GM19324 (cell line): ENCODE measurements around the gene TNIK.

Source experiments
- ATAC-seq: cut with Tn5 transposase; IDR thresholded peaks from one replicate; pipeline ENCODE4 v1.9.1; 2021; ENCODE audit warnings: mild to moderate bottlenecking, moderate library complexity; ENCODE audit not compliant: unreplicated experiment, low FRiP score

TNIK gene

DNA sequence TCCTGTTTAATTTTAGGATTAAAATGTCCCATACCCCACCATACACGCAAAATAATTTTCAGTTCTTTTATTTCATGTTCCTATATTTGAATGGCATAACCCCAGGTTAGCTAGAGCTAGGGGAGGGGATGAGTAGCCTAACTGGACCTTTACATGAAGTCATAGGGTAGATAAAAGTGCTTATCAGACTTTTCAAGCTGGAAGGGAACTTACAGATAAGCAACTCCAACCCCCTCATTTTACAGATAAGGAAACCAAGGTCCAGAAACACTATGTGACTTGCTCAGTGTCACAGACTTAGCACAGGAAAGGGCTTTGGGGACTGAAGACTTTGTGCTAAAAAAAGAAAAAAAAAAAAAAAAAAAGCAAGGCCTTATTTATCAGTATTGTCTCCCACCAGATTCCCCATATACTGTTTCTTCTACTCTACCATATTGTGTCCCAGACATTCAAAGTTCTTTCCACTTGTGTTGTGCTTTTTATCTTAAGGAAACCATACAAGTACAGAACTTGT is 10.6 kb upstream of the TNIK start:
- no peak for ATAC-seq

DNA sequence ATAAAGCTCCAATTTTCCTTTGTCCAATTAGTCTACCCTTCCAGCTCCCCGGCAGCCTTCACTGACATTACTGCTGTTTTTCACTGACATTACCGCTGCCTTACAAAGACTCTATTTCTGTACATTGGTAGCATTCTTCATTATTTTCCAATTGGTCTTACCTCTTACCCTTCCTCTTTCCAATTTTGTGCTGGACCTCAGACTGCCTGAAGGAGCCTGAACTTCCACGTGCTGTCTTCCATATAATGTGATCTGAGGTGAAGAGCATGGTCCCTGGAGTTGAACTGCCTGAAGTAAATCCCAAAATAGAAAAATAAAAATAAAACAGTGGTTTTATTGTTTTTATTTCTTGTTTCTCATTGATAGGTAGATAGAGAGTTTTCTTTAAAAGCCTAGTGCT is 9.2 kb upstream of the TNIK start:
- ATAC-seq, result no peak

DNA sequence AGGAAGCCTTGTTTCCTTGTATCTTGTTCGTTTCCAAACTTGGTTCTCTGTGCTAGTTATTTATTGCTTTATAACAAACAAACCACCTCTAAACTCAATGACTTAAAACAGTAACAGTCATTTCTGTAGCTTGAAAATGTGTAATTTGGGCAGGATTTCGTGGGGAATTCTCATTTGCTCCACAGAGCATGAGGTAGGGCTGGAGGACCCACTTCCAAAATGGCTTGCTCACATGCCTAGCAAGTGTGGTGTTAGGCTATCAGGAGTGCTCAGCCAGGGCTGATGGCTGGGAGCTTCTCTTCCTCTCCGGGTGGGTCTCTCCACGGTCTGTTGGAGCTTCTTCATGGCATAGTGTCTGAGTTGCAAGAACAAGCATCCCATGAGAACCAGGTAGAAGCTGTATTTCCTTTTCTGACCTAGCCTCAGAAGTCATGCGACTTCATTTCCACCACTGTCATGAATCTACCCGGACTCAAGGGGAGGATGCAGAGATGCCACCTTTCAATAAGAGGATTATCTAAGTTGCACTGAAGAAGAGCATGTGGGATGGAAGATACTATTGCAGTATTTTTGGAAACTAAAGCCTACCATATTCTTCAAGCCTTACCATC is 8.2 kb upstream of the TNIK start:
- ATAC-seq, result no peak

DNA sequence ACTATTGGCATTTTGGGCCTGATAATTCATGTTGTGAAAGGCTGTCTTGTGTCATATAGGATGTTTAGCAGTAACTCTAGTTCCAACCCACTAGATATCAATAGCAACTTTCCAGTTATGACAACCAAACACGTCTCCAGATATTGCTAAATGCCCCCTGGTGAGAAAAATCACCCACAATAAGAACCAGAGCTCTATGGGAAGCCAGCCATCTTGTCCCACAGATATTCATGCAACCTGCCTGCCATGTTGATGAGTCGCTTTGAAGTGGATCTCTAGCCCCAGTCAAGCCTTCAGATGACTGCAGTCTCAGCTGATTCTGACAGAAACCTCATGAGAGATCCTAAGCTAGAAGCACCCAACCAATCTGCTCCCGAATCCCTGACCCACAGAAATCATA is 5.6 kb upstream of the TNIK start:
- no peak for ATAC-seq

DNA sequence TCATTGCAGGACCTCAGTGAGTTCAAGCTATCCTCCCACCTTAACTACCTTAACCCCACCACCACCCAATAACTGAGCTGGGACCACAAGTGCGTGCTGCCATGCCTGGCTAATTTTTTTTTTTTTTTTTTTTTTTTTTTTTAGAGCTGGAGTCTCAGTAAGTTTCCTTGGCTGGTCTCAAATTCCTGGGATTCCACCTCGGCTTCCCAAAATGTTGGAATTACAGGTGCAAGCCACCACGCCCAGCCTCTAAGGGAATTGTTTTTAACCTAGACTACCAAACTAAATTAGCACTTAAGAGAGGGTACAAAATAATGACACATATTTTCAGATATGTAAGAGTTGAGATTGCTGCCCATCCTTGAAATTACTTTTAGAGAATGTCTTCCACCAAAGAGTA is 4.3 kb upstream of the TNIK start:
- no peak for ATAC-seq

DNA sequence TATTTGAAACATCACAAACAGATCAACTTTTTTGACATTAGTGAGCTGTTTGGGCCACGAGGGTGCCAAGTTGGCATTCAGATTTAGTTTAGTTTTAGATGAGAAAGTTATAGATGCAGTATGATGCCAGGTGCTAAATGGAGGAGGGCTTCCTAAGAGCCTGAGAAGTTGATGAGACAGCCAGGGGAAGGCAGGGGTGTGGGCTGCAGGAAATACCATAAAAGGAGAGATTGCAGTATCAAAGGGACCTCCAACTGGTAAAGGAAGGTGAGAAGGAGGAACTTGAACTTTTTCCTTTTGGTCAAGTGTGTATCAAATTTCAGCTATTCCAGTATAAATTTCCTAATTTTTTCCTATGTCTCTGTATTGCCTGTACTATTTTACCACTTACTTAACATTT is 2.0 kb upstream of the TNIK start:
- ATAC-seq, result no peak

DNA sequence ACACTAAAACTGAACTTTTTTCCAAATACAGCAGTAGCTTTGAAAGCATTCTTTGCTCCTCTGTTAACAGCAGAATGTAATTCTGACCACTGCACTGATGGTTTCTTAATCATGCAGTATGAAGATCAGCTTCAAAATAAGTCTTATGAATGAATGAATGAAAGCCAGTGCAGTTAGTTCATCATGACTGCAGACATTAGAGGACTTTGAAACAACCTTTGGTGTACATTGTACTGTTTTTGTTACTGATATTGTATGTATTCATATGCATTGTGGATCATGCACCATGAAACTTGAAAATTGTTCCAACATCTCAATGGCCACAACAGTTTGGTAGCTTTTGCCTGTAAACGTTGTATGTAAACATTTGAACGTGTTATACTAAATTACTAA is 1.3 kb upstream of the TNIK start:
- no peak for ATAC-seq

DNA sequence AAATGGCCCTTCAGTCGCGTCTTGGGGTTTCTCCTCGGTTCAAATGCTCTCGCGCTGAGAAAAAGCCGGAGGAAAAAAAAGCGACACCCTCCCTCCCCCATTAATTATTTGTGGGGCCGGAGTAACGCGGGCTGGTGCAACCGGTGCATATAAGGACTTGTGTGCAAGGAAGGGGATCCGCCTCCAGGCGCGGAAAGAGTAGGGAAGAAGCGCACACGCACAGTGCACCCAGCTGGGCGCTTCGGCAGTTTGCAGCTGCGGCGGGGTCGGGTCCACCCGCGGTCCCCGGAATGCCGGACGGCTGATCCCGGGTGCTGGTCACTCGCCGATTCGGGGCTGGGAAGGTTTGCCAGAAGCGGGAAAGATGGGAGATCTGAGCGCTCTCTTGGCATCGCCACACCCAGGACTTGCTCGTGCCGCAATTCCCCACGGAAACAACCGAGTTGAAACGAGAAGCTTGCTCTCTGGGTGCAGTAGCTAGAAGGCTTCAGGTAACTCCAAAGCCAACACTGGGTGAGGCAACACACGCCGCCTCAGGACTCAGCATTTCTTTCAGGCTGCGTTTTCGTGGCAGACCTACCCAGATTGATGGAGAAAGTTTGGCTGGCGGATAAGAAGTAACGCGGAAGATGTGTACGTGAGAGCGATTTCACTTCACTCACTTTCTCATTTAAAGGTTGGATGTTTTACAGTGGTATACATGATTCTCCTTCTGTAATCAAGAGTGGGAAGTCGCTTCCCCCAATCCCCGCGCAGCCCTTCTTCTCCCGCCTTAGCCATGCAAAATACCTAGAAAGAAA is 720 bp upstream of the TNIK start:
- peak; percentile 35 for ATAC-seq

DNA sequence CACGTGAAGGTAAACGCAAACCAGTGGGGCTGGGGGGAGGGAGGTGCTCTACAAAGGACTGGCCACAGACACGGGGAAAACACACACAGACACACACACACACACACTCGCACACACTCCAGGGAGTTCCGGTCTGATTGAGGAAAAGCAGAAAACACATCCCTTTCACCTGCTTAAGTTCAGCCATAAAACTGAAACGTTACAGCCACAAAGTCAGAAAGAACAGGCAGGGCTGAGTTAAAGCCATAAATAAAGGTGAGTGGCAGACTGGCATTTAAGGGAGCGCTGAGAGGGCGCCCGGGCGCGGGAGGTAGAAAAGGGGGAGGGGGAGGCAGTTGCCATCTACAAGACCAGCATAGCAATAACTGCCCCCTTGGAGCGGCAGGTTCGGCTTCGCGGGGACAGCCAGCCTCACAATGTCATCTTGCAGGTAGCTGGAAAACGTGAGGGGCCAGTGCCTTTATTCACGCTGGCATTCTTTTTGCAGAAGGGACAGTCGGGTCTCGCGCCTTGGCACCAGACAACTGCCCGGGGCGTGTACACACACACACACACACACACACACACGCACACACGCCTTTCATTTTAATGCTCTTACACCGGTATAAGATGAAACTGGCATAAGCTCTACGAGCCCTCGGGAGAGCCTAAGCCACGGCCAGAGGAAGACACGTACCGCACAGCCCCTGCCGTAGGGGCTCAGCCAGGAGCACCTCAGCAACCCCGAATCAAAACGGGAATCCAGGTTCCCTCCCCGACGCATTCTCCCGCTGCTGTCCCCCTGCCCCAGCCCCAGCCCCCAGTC is 866 bp downstream of the TNIK start:
- no peak for ATAC-seq

DNA sequence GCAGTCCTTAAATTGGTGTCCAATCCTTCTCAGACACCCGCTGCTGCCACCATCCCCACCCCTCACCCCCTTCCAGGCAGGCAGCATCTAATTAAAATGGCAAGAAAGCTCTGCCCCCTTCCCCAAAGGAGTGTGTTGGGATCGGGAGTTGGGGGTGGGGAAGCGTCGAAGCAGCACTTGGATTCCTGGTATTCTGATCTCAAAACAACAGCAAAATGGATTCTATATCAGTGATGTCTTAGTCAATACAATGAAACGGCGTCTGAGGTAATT is 1.4 kb downstream of the TNIK start:
- ATAC-seq, result no peak

DNA sequence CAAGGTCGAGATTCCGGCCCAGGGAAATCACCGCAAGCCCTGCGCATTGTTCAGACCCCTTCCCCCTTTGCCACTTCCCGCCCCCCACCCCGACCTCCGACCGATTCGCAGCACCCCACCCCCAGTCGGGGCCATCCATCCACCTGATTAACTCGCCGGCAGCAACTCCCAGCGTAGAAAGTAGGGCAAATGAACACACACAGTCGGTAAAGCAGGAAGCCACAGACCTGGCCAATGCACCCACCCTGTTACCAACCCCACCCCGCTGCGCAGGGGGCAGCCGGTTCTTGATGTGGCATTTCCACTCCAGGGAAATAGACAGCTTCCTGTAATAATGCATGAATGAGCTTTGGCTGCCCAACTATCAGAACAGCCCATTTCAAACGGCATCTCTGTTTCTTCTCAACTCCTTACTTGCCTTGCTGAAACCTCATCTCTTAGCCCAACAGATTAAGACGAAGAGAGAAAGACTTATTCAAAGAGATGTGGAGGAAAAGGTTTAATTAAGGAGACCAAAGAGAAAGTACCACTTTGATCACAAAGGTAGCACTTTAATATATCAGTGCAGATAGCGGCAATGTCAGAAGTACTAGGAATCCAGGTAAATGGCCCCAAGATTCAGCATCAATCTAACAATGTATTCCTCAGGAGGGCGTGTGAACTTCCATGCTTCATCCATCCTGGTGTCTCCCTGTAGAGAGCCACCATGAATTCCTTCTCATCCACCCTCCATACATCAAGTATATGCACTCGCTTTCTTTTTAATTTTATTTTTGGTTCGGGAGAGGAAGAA is 1.9 kb downstream of the TNIK start:
- ATAC-seq, result no peak

DNA sequence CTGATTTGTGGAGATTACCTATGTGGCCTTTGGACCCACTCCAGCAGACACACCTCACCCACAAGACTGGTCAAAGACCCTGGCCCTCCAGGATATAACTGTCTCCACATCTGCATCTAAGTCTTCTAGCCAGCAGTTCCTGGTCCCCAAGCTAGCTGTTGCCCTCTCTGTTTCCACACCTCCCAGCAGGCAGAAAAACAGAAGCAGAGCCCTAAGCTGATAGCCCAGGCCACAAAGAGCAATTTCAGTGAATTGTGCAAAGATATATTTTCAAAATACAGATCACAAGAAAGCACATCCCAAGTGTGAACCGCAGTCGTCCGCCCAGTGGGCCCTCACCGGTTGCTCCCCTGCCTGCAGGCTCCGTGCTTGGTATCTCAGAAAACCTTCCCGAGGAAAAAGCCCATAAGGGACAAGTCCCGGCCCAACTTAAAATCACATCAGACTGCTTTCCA is 2.6 kb downstream of the TNIK start:
- ATAC-seq, result no peak

DNA sequence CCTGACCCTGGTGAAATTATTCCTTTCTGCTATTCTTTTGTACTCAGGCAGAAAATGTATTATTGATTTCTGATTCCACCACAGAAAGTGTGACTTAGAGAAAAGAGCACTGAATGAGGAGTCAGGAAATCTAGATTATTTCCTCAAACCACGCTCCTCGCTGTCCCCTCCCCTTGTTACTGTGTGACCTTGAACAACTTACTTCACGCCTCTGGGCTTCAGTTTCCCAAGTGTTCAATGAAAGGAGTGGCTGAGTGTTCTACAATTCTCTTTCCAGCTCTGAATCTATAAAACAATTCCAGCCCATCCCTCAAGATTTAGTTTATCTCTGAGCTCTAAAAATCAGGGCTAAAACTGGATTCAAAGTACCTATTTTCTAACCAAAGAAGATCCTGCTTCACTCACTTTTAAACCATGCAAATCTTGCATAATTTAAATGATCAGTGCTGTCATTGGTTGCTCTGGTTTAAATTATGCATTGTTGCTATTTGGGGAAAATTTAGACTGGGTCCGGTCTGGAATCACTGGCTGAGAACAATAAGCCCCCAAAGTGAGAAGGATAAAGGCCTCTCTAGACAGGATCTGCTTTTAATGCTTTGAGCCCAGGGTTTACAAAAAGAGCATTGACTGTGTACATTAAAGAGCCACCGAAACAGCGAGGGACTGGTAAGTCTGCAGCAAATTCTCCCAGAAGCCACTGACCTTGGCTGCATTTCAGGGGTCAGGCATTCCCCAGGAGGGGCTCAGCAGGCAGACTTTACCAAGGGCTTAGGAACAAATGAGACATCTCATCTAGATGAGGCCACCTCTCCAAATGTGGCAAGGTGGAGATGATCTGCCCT is 3.2 kb downstream of the TNIK start:
- ATAC-seq, result no peak

DNA sequence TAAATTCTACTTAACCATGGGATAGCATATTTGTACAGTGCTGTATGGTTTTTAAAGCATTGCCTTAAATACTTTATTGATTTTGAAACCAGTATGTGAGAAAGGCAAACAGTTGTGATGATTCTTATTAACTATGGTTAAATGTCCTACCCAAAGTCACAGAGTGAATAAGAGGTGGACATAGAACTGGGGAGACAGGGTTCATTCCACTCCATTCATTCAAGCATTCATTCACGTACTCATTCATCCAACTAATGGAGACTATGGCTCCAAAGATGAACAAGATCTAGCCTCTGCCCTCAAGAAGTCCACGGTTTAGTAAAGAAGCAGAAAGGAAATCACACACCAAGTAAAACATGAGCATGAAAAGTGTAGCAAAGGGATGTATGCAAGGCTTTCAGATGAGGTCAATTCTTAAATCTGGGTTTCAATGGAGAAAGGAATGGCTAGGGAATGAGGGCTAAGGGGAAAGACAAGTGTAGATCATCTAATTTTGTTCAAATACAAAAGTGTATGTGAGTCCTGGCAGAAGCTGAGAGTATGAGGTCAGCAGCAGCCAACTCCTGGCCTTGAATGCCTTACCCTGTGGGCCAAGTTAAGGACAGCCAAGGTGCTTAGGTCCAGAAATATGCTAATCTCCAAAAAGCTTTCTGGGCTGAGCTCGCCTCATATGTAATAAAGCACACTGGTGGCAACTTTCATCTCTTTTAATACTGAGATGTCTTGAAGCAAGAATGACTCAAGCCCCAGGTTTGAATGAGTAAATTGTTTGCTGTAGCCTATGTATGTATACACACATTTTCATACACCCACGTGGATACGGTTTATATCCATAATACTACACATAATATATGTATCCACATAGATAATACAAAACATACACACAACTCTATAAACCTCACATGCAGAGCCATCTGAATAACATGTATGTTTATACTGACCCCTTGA is 4.3 kb downstream of the TNIK start:
- no peak for ATAC-seq

DNA sequence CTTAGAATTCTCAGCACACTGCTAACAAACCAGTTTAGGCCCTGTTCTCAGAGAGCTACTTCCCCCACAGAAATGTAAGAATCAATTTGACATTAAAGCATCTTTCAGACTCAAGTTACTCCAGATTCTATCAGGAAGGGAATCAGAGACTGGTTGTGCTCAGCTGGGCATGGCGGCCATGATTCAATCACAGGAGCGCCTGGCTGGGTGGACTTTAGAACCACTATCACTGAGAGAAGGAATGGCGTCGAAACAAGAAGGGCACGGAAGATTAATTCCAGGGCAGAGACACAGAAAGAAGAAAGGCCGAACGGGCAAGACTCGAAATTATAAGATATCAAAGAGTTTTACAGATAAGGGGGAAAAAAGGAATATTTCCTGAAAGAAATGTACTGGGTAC is 6.2 kb downstream of the TNIK start:
- no peak for ATAC-seq

DNA sequence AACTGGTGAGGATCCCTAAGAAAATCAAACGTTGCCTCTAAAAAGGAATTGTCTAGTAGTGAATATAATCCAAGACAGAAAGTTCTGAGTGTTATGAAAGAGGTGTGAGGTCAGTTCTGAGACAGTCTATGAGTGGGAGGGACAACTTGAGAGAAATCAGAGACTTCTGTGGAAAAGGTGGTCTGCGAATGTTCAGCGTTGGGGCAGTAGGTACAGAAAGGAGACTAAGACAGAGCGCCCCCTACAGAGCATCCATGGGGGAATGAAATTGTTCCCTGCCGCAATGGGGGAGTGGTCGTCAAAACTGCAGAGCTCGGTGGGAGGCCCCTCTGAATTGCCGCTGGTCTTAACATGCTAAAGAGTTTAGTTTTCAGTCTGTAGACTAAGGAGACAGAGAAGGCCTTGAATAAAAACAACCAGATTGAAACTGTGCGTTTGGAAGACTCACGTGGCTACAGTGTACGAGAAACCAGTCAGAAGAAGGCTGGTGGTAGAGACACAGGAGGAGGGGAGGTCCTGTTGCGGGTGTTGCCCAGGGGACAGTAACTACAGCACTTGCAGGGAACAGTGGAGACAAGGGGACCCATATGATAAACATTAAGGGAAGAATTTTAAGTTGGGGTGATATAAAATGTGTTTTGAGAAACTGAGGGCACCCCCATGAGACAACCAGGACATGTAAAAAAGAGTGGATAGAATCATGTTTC is 6.9 kb downstream of the TNIK start:
- ATAC-seq, result no peak

DNA sequence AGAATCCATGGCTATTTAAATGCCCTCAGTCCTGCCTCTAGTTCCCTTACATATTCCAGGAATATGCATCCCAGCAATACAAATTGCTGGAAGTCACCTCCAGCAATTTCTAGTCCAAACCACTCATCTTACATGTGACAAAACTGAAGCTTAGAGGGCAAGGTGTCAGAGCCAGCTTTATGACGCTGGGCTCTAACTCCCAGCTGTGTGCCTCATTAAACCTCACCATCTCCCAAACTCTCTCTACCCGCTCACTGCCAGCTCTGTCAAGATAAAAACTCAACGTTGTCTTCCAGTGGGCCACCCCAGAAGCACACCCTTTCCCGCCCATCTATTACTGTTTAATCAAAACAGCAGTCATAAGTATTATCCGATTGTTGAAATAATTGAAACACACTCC is 7.9 kb downstream of the TNIK start:
- no peak for ATAC-seq

DNA sequence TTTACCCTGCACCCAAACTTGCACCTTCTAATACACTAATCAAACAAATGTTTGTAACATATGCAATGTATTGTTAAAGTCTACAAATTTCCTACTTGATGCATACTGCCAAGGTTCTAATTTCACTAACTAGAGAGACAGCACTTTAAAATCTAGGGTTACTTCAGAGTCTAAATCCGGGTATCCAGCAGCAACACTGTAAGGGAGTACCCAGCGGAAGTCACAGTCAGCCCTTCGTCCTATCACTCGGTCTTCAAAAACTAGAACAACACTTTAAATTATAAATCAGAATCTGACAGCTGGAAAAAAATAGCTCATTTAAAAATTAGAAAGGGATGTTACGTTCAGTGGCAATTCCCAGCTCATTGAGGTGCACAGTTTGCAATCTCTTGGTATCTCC is 8.3 kb downstream of the TNIK start:
- ATAC-seq, result no peak
